HG02610 (cell line): ENCODE data around the gene CAMK1D.
"Not testable (repeated sequence)": the region's sequence is repeated elsewhere in the genome, so short reads cannot be mapped to it uniquely, and the experiment has no call there.

Source experiments
- ATAC-seq: cut with Tn5 transposase; IDR thresholded peaks from one replicate; pipeline ENCODE4 v1.9.1; 2021; ENCODE audit warnings: mild to moderate bottlenecking, moderate library complexity; ENCODE audit not compliant: unreplicated experiment

CAMK1D gene

DNA sequence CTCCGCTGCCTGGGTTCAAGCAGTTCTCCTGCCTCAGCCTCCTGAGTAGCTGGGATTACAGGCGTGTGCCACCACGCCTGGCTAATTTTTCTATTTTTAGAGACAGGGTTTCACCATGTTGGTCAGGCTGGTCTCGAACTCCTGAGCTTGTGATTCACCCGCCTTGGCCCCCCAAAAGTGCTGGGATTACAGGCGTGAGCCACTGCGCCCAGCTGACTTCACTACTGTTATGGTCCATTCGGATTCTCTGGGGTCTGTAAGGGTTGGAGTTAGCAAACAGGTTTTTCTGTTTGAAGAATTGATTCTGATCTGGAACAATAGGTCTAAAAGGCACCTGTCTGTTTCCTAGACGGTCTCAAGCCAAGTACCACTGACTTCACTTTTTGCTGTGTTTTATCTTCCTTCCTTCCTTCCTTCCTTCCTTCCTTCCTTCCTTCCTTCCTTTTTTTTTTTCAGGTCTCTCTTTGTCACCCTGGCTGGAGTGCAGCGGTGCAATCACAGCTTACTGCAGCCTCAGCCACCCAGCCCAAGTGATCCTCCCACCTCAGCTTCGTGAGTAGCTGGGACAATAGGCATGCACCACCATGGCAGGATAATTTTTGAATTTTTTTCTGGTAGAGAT, 192.2 kb downstream of the CAMK1D start:
- ATAC-seq: no peak

DNA sequence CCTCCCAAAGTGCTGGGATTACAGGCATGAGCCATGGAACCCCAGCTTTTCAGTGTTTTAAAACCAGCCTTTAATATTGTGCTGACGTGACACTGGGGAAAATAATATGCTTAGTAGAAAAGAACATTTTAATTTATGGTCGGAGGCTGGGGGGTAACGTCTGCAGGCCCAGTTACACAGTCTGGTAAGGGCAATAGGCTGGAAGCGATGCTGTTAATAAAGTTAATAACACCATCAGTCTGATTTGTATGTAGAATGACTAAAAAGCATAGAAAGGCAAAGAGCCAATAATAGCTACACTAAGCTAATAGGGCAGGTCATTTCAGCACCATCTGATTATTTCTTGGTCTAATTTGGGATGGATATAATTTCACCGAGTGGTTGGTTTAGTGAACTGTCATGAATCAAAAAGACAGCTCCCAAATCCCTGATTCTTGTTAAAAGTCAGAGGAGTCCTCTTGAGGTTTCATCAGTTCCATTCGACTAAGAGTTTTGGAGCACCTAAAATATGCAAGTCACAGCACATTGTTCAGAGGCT, 192.9 kb downstream of the CAMK1D start:
- ATAC-seq: no peak

DNA sequence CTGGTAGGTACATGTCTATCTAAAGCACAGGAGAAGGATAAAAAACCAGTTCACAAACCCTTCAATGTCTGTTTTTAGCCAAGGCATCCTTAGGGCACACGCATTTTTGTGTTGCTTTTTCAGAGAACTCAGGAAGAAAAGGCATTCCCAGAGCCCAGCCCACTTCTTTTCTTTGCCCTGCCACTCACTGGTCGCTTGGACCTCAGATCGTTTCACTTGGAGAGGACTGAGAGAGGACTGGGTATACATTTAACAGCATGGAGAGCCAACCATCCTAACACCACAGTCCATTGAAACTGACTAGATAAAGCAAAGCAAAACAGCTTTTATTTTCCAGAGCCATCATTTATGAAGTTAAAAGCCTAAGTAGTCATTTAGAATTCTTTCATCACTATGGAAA, 194.2 kb downstream of the CAMK1D start:
- ATAC-seq: no peak

GRCh38 chr10:12546160-12546802, 196.9 kb downstream of the CAMK1D start:
- ATAC-seq: not testable (repeated sequence)

- ATAC-seq: no peak
These were observed 198.0 kb downstream of the CAMK1D start for GRCh38 chr10:12547301-12547771.

DNA sequence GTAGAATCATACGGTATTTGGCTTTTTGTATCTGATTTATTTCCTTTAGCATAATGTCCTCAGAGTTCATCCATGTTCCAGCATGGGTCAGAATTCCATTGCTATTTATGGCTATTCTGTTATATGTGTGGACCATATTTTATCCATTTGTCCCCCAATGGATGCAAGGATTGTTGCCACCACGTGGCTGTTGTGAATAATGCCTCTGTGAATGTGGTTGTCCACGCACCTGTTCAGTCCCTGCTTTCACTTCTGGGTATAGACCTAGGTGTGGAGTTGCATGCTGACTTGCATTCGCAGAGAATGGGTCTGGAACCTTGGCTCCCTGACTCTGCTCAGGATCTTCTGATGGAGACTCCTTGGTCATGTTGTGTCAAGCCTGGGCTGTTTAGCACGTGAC, 199.9 kb downstream of the CAMK1D start:
- ATAC-seq: no peak

DNA sequence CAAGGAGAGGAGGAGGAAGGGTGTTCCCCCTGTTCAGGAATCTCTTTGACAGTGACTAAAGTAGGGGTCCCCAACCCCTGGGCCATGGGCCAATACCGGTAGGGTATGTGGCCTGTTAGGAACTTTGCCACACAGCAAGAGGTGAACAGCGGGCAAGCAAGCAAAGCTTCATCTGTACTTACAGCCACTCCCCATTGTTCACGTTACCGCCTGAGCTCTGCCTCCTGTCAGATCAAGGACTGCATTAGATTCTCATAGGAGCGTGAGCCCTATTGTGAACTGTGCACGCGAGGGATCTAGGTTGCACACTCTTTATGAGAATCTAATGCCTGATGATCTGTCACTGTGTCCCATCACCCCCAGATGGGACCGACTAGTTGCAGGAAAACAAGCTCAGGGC, 201.6 kb downstream of the CAMK1D start:
- ATAC-seq: no peak

DNA sequence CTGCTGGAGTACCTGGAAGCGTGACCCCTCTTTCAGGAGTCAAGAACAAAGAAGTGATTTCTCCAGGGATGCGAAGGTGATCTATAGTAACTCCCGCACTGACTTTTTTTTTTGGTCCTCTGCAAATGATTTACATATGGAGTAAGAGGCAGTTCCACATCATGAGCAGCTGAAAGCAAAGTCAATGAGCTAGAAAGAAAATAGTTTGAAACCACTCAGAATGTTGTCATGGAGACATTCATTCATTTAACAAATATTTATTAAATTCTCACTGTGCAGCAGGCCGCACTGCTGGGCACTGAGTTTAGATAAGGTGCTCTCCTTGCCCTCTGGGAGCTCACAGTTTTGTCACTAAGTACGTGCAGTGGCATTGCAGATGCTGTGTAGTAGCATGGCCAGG, 206.7 kb downstream of the CAMK1D start:
- ATAC-seq: no peak

GRCh38 chr10:12559578-12560178, 210.3 kb downstream of the CAMK1D start:
- ATAC-seq: no peak

DNA sequence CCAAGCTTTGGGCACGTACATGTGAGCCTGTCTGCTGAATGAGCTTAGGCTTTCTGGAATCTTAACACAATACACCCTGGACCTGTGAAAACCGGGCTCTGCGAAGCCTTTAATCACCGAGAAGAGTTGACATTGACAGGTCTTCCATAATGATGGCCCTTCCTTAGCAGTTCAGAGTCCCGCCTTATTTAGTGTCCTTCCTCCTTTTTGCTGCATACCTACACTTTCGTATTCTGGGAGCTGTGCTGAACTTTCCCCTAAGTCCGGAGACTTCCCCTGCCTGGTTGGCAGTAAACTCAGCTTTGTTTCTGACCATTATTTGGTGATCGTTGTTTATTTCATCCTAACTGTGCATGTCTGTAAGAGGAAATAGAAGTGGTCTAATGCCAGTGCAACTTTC, 212.0 kb downstream of the CAMK1D start:
- ATAC-seq: no peak

DNA sequence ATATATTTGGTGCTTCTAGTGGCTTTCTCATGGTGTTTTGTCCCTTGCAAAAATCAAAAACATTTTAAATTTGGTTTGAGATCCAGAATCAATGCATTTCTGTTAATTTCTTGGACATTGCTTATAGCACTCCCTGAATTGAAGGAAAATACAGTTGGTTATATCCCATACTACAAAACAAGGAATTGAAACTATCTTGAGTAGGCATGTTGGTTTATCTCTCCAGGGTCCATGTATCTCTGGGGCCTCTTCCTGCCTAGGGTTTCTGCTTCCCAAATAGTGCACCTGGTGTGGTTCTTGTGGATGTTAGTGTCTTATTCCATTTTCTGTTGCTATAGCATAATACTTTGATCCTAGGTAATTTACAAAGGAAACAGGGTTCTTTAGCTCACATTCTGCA, 212.4 kb downstream of the CAMK1D start:
- no peak for ATAC-seq

- ATAC-seq: no peak
These were observed 214.1 kb downstream of the CAMK1D start for GRCh38 chr10:12563489-12563888.

DNA sequence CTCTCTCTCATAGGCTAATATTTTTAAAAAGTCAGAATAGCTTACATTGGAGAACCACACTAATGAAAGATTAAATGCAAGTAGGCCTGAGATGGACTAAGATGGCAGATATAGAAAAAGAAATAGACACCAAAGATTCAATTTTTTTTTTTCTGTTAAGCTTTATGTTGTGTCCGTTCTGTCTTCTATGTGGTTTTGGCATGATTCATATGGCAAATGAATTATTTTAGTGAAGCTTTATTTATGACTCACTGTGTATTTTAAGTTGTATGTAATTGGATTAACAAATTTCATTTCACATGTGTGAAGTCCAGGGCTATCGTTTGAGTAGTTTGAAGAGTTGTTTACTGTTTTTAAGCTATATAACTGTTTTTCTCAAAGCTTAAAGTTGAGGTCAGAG, 214.8 kb downstream of the CAMK1D start:
- ATAC-seq: no peak

- no peak for ATAC-seq
These were observed 217.1 kb downstream of the CAMK1D start for GRCh38 chr10:12566161-12567115.

DNA sequence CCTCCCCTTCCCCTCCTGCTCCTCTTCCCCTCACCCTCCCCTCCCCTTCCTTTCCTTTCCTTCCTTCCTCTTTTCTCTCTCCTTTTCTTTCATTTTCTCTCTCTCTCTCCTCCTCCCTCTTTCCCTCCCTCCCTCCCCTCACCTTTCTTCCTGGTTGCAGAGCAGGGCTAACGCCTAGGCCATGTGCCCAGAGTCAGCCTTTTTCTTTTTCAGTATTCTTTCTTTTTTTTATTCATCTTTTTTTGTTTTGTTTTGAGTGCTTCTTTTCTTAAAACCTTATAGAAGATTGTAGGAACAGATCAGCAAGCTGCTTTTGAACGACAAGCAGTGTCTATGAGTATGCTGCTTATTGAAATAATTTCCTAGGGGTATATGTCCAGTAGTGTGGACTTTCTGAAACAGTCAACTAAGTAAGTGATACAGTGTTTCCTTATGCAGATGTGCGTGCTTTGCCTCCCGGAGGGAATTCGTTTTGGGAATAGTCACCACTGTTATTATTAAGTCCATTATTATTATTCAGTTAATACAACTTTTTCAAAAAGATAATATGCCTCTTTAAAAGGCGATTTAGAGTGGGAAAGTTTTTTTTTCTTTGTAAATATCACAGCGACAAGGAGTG, 219.2 kb downstream of the CAMK1D start:
- no peak for ATAC-seq

DNA sequence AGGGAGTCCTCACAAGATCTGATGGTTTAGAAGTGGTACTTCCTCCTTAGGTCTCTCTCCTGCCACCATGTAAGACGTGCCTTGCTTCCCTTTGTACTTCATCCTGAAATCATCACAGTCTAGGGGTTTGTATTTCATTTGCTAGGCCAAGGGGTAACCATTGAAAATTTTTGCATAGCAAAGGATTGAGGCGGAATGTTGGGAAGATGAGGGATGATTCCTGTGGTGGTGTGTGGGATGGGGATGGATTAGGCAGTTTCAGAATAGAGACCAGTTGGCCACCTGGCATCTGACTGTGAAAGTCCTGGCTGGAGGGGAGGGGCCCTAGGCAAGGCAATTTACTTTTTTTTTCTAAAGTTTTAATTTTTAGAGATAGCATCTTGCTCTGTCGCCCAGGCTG, 222.9 kb downstream of the CAMK1D start:
- no peak for ATAC-seq

DNA sequence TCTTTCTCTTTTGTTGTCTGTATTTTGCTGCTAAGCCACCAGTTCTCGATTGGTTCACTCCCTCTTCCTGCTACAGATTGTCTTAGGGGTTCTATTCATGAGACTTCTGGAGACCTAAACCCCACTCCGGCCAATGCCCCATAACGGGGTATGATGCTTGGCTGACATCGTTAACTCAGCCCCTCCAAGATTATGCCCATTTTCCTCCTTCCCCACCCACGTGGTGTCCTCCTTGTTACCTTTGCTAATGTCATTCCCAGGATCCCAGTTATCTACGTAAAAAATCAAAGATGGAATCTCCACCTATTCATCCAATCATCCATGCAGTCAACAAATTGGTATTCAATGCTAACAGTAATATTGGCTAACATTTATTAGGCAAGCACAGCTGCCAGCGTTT, 228.3 kb downstream of the CAMK1D start:
- no peak for ATAC-seq

- ATAC-seq: no peak
These were observed 230.9 kb downstream of the CAMK1D start for GRCh38 chr10:12579954-12580858.

- ATAC-seq: no peak
These were observed 234.7 kb downstream of the CAMK1D start for GRCh38 chr10:12583891-12584595.
